CD14-positive monocyte (primary cell): ENCODE measurements around the gene PFDN1. TPM values are rescaled to one million over a fixed set of nuclear protein-coding genes. Genes with fewer than 3 reads are reported as not detected.

Source experiments
- DNase-seq, 3 donors: peaks; one replicate each; pipeline ENCODE4 v3.0.0-alpha.2; 2011 to 2022
- H2AFZ ChIP-seq: 2 replicates; pipeline ENCODE4 v1.6.0; 2012; ENCODE audit warnings: mild to moderate bottlenecking, low read depth, low read length, inconsistent platforms; ENCODE audit not compliant: insufficient read depth, poor library complexity, severe bottlenecking
- H3K27ac ChIP-seq, 2 donors: 1 replicate in 1 of 2; 2 replicates in 1 of 2; pipeline ENCODE4 v1.5.1; 2012 to 2013; ENCODE audit warnings: low read length in 2 of 2, control low read depth in 1 of 2, inconsistent platforms in 1 of 2, low read depth in 1 of 2, mild to moderate bottlenecking in 1 of 2
- H3K27me3 ChIP-seq, 2 donors: one replicate each; pipeline versions ENCODE4 v1.6.0 to v1.6.1; 2011 to 2013; ENCODE audit warnings: low read length in 2 of 2; ENCODE audit not compliant: control insufficient read depth in 2 of 2, insufficient read depth in 2 of 2
- H3K36me3 ChIP-seq, 2 donors: replicated peaks in 1 of 2; 1 replicate in 1 of 2; 2 replicates in 1 of 2; pipeline versions ENCODE4 v1.5.1 to v1.6.1; 2012 to 2013; ENCODE audit warnings: low read length in 2 of 2, control low read depth in 1 of 2, inconsistent platforms in 1 of 2, mild to moderate bottlenecking in 1 of 2; ENCODE audit not compliant: insufficient read depth in 2 of 2, control insufficient read depth in 1 of 2
- H3K4me1 ChIP-seq, 2 donors: 1 replicate in 1 of 2; 2 replicates in 1 of 2; pipeline versions ENCODE4 v1.5.1 to v1.6.1; 2012 to 2013; ENCODE audit warnings: low read length in 2 of 2, control low read depth in 1 of 2, inconsistent platforms in 1 of 2, mild to moderate bottlenecking in 1 of 2, moderate library complexity in 1 of 2; ENCODE audit not compliant: insufficient read depth in 2 of 2, control insufficient read depth in 1 of 2
- H3K4me2 ChIP-seq: replicated peaks from 2 replicates; pipeline ENCODE3; 2012; ENCODE audit warnings: low read length, moderate library complexity, mild to moderate bottlenecking; ENCODE audit not compliant: poor library complexity, severe bottlenecking; ENCODE audit errors: extremely low read depth
- H3K4me3 ChIP-seq, 3 experiments: fragments of 200-600 bp in 1 of 3; sonication (generic) in 1 of 3; replicated peaks in 1 of 3; 1 replicate in 2 of 3; 2 replicates in 1 of 3; pipeline ENCODE4 v1.5.1; 2011 to 2013; ENCODE audit warnings: low read length in 3 of 3, mild to moderate bottlenecking in 3 of 3, control low read depth in 2 of 3, low read depth in 2 of 3, inconsistent platforms in 1 of 3, moderate library complexity in 1 of 3
- H3K79me2 ChIP-seq: 2 replicates; pipeline ENCODE4 v1.6.0; 2012; ENCODE audit warnings: mild to moderate bottlenecking, control low read depth, inconsistent platforms, low read length, moderate library complexity; ENCODE audit not compliant: insufficient read depth
- H3K9ac ChIP-seq: 2 replicates; pipeline ENCODE4 v1.6.0; 2017; ENCODE audit warnings: low read length, mild to moderate bottlenecking; ENCODE audit not compliant: insufficient read depth, poor library complexity, severe bottlenecking
- H3K9me3 ChIP-seq, 2 donors: replicated peaks in 1 of 2; 1 replicate in 1 of 2; 2 replicates in 1 of 2; pipeline versions ENCODE4 v1.5.1 to v1.6.1; 2012 to 2013; ENCODE audit warnings: low read length in 2 of 2, control low read depth in 1 of 2; ENCODE audit not compliant: control insufficient read depth in 1 of 2, insufficient read depth in 1 of 2
- H4K20me1 ChIP-seq: 2 replicates; pipeline ENCODE4 v1.6.0; 2012; ENCODE audit warnings: mild to moderate bottlenecking, low read length, control low read depth, moderate library complexity; ENCODE audit not compliant: insufficient read depth
- H3K27ac Mint-ChIP-seq, 7 donors: one replicate each; pipeline ENCODE4 v1.8.0; 2020; ENCODE audit warnings: mild to moderate bottlenecking in 7 of 7, mixed read lengths in 7 of 7, moderate library complexity in 6 of 7, inconsistent platforms in 2 of 7
- H3K27me3 Mint-ChIP-seq, 3 donors: one replicate each; pipeline ENCODE4 v1.8.0; 2021 to 2022; ENCODE audit warnings: low read depth in 3 of 3, mild to moderate bottlenecking in 3 of 3, mixed read lengths in 3 of 3, moderate library complexity in 3 of 3, inconsistent platforms in 1 of 3
- H3K36me3 Mint-ChIP-seq, 2 donors: one replicate each; pipeline ENCODE4 v1.8.0; 2020; ENCODE audit warnings: mixed read lengths in 2 of 2, inconsistent platforms in 1 of 2, mild to moderate bottlenecking in 1 of 2
- H3K4me1 Mint-ChIP-seq: one replicate; pipeline ENCODE4 v1.8.0; 2020; ENCODE audit warnings: mild to moderate bottlenecking, mixed read lengths
- H3K4me3 Mint-ChIP-seq, 2 donors: one replicate each; pipeline ENCODE4 v1.8.0; 2020; ENCODE audit warnings: mild to moderate bottlenecking in 2 of 2, mixed read lengths in 2 of 2, moderate library complexity in 1 of 2
- H3K9me3 Mint-ChIP-seq, 7 donors: one replicate each; pipeline ENCODE4 v1.8.0; 2020 to 2022; ENCODE audit warnings: mixed read lengths in 7 of 7, mild to moderate bottlenecking in 6 of 7, moderate library complexity in 6 of 7, inconsistent platforms in 2 of 7
- WGBS: methylation state at CpG from one replicate; pipeline ENCODE4 v1.1.5; 2013; ENCODE audit warnings: missing lambda C conversion rate; ENCODE audit not compliant: insufficient coverage; 5-methylcytosine and 5-hydroxymethylcytosine counted together
- intact Hi-C, 2 donors: fragments of 100-400 bp; cut with micrococcal nuclease; formaldehyde crosslinking; loops; one replicate each; pipeline versions ENCODE4 v1.15.0 to v1.15.1; 2023
- polyA plus RNA-seq, 3 donors: library from polyadenylated mRNA; depleted of rRNA in 1 of 3; unstranded in 2 of 3; stranded (reverse) in 1 of 3; fragments of 300-500 nt in 2 of 3; fragments of >200 nt in 1 of 3; fragmentation: Illumina TruSeq in 2 of 3; gene quantifications; 1 replicate in 2 of 3; 2 replicates in 1 of 3; pipeline ENCODE4 v1.2.3, GENCODE V29; 2012 to 2021
- TF ChIP-seq, protein P1 (sequence below): fragments of 200-600 bp; IDR thresholded peaks from one replicate; pipeline ENCODE4 v1.8.0; 2022; ENCODE audit warnings: antibody characterized with exemption, mild to moderate bottlenecking

PFDN1 gene
- polyA plus RNA-seq, 3 donors: 44.7 to 105 (median 82.2) TPM

DNA sequence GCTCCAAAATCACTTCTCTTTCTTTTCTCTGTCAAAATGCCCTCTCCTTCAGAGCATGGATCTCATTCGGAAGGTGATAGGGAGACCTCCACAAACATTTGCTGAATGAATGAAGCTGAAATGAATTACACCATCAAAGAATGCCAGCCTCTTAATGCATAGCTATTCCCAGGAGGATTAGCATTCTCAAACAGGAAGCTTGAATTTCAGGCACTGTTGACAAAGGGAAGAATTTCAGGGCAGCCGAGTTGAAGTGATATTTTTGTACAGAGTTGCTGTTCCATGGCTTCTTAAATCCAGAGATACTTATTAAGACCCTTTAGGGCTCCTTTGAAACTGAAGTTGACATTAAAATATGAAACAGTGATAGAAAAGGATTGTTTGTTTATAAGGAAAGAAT is 24.7 kb upstream of the PFDN1 start:
- no peak overlapping the region for H3K27ac Mint-ChIP-seq
- H3K4me2 ChIP-seq: no peak overlapping the region
- no peak overlapping the region for H3K4me3 Mint-ChIP-seq
- TF ChIP-seq, protein P1, sequence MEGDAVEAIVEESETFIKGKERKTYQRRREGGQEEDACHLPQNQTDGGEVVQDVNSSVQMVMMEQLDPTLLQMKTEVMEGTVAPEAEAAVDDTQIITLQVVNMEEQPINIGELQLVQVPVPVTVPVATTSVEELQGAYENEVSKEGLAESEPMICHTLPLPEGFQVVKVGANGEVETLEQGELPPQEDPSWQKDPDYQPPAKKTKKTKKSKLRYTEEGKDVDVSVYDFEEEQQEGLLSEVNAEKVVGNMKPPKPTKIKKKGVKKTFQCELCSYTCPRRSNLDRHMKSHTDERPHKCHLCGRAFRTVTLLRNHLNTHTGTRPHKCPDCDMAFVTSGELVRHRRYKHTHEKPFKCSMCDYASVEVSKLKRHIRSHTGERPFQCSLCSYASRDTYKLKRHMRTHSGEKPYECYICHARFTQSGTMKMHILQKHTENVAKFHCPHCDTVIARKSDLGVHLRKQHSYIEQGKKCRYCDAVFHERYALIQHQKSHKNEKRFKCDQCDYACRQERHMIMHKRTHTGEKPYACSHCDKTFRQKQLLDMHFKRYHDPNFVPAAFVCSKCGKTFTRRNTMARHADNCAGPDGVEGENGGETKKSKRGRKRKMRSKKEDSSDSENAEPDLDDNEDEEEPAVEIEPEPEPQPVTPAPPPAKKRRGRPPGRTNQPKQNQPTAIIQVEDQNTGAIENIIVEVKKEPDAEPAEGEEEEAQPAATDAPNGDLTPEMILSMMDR: no peak
- H4K20me1 ChIP-seq: no peaks in the 10 kb centered on the region
- H3K9me3 Mint-ChIP-seq: peaks cover 0 to 2% (median 0%) of the 10 kb centered on the region in 7 donors
- no peaks in the 10 kb centered on the region for H3K9me3 ChIP-seq
- no peaks in the 10 kb centered on the region for H3K27me3 ChIP-seq
- H3K36me3 Mint-ChIP-seq: peaks cover 11 to 14% of the 10 kb centered on the region in 2 donors
- peaks cover 0 to 2% (median 1%) of the 10 kb centered on the region in 3 donors for H3K27me3 Mint-ChIP-seq
- H3K4me1 Mint-ChIP-seq: peaks cover 42% of the 10 kb centered on the region
- DNase-seq: no peak
- H3K36me3 ChIP-seq: peaks cover 2 to 6% of the 10 kb centered on the region in 2 donors
- no peak overlapping the region for H3K9ac ChIP-seq
- H3K27ac ChIP-seq: no peak overlapping the region
- 40% methylated on average over 1 of the region's 2 CpGs for WGBS
- H2AFZ ChIP-seq: no peak overlapping the region
- peaks cover 31% of the 10 kb centered on the region in 2 donors for H3K4me1 ChIP-seq
- no peak overlapping the region for H3K4me3 ChIP-seq
- intact Hi-C loops: loop anchor here in 1 of 2 donors (2.0 kb wide), 1 partner anchor 15 kb away; no protein-coding TSS in a partner anchor
- no peaks in the 10 kb centered on the region for H3K79me2 ChIP-seq

DNA sequence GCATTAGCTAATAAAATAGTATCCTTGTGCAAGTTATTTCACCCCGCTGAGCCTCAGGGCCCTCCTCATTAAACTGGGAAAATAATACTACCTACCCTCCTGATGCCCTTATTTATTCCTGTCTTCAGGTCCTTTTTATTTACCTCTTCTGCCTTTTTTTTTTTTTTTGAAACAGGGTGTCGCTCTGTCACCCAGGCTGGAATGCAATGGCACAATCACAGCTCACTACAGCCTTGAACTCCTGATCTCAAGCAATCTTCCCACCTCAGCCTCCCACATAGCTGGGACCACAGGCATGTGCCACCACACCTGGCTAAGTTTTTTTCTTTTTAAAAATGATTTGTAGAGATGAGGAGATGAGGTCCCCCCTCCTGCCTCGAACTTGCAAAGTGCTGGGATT is 22.6 kb upstream of the PFDN1 start:
- peak overlapping the region in 5 of 7 donors; percentile 65 to 91 (median 88) for H3K27ac Mint-ChIP-seq
- H3K79me2 ChIP-seq: no peaks in the 10 kb centered on the region
- H3K9ac ChIP-seq: no peak overlapping the region
- no peaks in the 10 kb centered on the region for H3K27me3 ChIP-seq
- TF ChIP-seq, protein P1: no peak
- peaks cover 51 to 52% of the 10 kb centered on the region in 2 donors for H3K4me1 ChIP-seq
- H3K4me2 ChIP-seq: no peak overlapping the region
- intact Hi-C loops: loop anchor here in 1 of 2 donors (2.0 kb wide), 1 partner anchor 15 kb away; no protein-coding TSS in a partner anchor
- no peak overlapping the region for H2AFZ ChIP-seq
- no peaks in the 10 kb centered on the region for H3K36me3 ChIP-seq
- no peak for DNase-seq
- no peak overlapping the region for H3K27ac ChIP-seq
- H3K4me1 Mint-ChIP-seq: peaks cover 62% of the 10 kb centered on the region
- H3K9me3 ChIP-seq: no peaks in the 10 kb centered on the region
- no peaks in the 10 kb centered on the region for H4K20me1 ChIP-seq
- no peak overlapping the region for H3K4me3 Mint-ChIP-seq
- peaks cover 0 to 3% (median 0%) of the 10 kb centered on the region in 7 donors for H3K9me3 Mint-ChIP-seq
- peaks cover 6 to 11% of the 10 kb centered on the region in 2 donors for H3K36me3 Mint-ChIP-seq
- 100% methylated on average over 1 of the region's 3 CpGs for WGBS
- H3K27me3 Mint-ChIP-seq: peaks cover 0 to 4% (median 2%) of the 10 kb centered on the region in 3 donors
- no peak overlapping the region for H3K4me3 ChIP-seq
